Ishikawa (cell line): ENCODE data around the gene LMOD3.

Source experiments
- CEBPB ChIP-seq: IDR thresholded peaks from 2 replicates; pipeline ENCODE4 v1.6.1; 2012
- CREB1 ChIP-seq: IDR thresholded peaks from 2 replicates; pipeline ENCODE4 v1.6.1; 2012; ENCODE audit warnings: low read depth
- EGR1 ChIP-seq: IDR thresholded peaks from 2 replicates; pipeline ENCODE4 v1.6.1; 2012
- EP300 ChIP-seq: IDR thresholded peaks from 2 replicates; pipeline ENCODE4 v1.6.1; 2012; ENCODE audit warnings: borderline replicate concordance
- FOXM1 ChIP-seq: IDR thresholded peaks from 2 replicates; pipeline ENCODE4 v1.6.1; 2012; ENCODE audit warnings: low read depth, borderline replicate concordance
- MAX ChIP-seq: IDR thresholded peaks from 2 replicates; pipeline ENCODE4 v1.6.1; 2012
- NFIC ChIP-seq: IDR thresholded peaks from 2 replicates; pipeline ENCODE4 v1.6.1; 2012
- RAD21 ChIP-seq: IDR thresholded peaks from 2 replicates; pipeline ENCODE4 v1.6.1; 2012; ENCODE audit warnings: low read depth
- REST ChIP-seq: IDR thresholded peaks from 2 replicates; pipeline ENCODE4 v1.6.1; 2012; ENCODE audit warnings: low read depth, mild to moderate bottlenecking
- TAF1 ChIP-seq: IDR thresholded peaks from 2 replicates; pipeline ENCODE4 v1.6.1; 2012; ENCODE audit warnings: low read depth, mild to moderate bottlenecking
- TCF12 ChIP-seq: IDR thresholded peaks from 2 replicates; pipeline ENCODE4 v1.6.1; 2012; ENCODE audit warnings: low read depth
- TEAD4 ChIP-seq: IDR thresholded peaks from 2 replicates; pipeline ENCODE4 v1.6.1; 2012
- USF1 ChIP-seq: IDR thresholded peaks from 2 replicates; pipeline ENCODE4 v1.6.1; 2012
- YY1 ChIP-seq: IDR thresholded peaks from 2 replicates; pipeline ENCODE4 v1.6.1; 2012; ENCODE audit warnings: low read depth
- ZBTB7A ChIP-seq: IDR thresholded peaks from 2 replicates; pipeline ENCODE4 v1.6.1; 2012; ENCODE audit warnings: low read depth

Gene LMOD3

GRCh38 chr3:69122403-69122802, at the start of gene LMOD3:
Gene LMOD3 (minus strand): TSS chr3:69122595. CDS start chr3:69122386, 209 bp downstream.
- TF ChIP-seq TAF1 (no peak), TEAD4 (no peak), CREB1 (no peak), CEBPB (no peak), FOXM1 (no peak), RAD21 (no peak), EP300 (no peak), YY1 (no peak), TCF12 (no peak), REST (no peak)

GRCh38 chr3:69172058-69172457, 49.7 kb upstream of the LMOD3 start:
- no peak for TF ChIP-seq RAD21
- no peak for TF ChIP-seq MAX
- TF ChIP-seq TEAD4, result no peak
- no peak for TF ChIP-seq ZBTB7A
- TF ChIP-seq CEBPB, result no peak
- no peak for TF ChIP-seq EP300
- no peak for TF ChIP-seq NFIC
- TF ChIP-seq CREB1, result no peak
- no peak for TF ChIP-seq TAF1
- TF ChIP-seq EGR1, result no peak
- TF ChIP-seq TCF12, result no peak
- no peak for TF ChIP-seq YY1

- no peak for TF ChIP-seq ZBTB7A
- TF ChIP-seq EP300, result no peak
- no peak for TF ChIP-seq TCF12
- no peak for TF ChIP-seq FOXM1
- no peak for TF ChIP-seq REST
- TF ChIP-seq EGR1, result no peak
- no peak for TF ChIP-seq CREB1
- no peak for TF ChIP-seq USF1
- no peak for TF ChIP-seq TEAD4
- TF ChIP-seq RAD21, result no peak
- no peak for TF ChIP-seq CEBPB
- TF ChIP-seq TAF1, result no peak
- TF ChIP-seq YY1, result no peak
Observed at GRCh38 chr3:69166446-69166845, 44.1 kb upstream of the LMOD3 start.

- TF ChIP-seq NFIC, result no peak
- no peak for TF ChIP-seq TEAD4
- TF ChIP-seq EP300, result no peak
- TF ChIP-seq MAX, result no peak
- TF ChIP-seq EGR1, result no peak
- TF ChIP-seq CEBPB, result no peak
- no peak for TF ChIP-seq RAD21
- TF ChIP-seq ZBTB7A, result no peak
- no peak for TF ChIP-seq CREB1
- no peak for TF ChIP-seq TCF12
- no peak for TF ChIP-seq YY1
- TF ChIP-seq REST, result no peak
- TF ChIP-seq FOXM1, result no peak
- no peak for TF ChIP-seq TAF1
- TF ChIP-seq USF1, result no peak
Observed at GRCh38 chr3:69165744-69166143, 43.3 kb upstream of the LMOD3 start.
